CD4-positive, alpha-beta T cell treated with Interferon alpha-2 for 1 hour (primary cell): ENCODE results near the gene GPR137C.

Experiments used
- DNase-seq, 2 donors: peaks; one replicate each; pipeline ENCODE4 v3.0.0-alpha.2; 2020 to 2022

The GPR137C gene

GRCh38 chr14:52683985-52684520, 131.4 kb downstream of the GPR137C start:
- no peak for DNase-seq

GRCh38 chr14:52686176-52686575, 133.5 kb downstream of the GPR137C start:
- DNase-seq: no peak
